ENCODE data around the gene CEACAM21.

CEACAM21 gene

GRCh38 chr19:41619018-41619556 lies 43.1 kb downstream of the CEACAM21 start:
- no peak for DNase-seq (ENCODE audit: low read depth in 2 of 2)

- no peak for DNase-seq (ENCODE audit: low read depth in 2 of 2)
Measured at GRCh38 chr19:41620171-41620570, 44.2 kb downstream of the CEACAM21 start.

GRCh38 chr19:41621226-41621625 lies 45.3 kb downstream of the CEACAM21 start:
- no peak for DNase-seq (ENCODE audit: low read depth in 2 of 2)

GRCh38 chr19:41621654-41622053 lies 45.7 kb downstream of the CEACAM21 start:
- DNase-seq (ENCODE audit: low read depth in 2 of 2) = no peak

GRCh38 chr19:41623360-41623759 lies 47.4 kb downstream of the CEACAM21 start:
- no peak for DNase-seq (ENCODE audit: low read depth in 2 of 2)

- no peak for DNase-seq (ENCODE audit: low read depth in 2 of 2)
Measured at GRCh38 chr19:41624515-41624914, 48.5 kb downstream of the CEACAM21 start.

- DNase-seq (ENCODE audit: low read depth in 2 of 2) = no peak
Measured at GRCh38 chr19:41624937-41625336, 49.0 kb downstream of the CEACAM21 start.

- DNase-seq (ENCODE audit: low read depth in 2 of 2) = no peak
Measured at GRCh38 chr19:41626278-41626677, 50.3 kb downstream of the CEACAM21 start.

GRCh38 chr19:41626877-41627276 lies 50.9 kb downstream of the CEACAM21 start, which contains the start of gene CEACAM4:
TSS of gene CEACAM4 (minus strand) at chr19:41627074. CDS start at chr19:41626963, 111 bp downstream.
- no peak for DNase-seq (ENCODE audit: low read depth in 2 of 2)

GRCh38 chr19:41627966-41628675 lies 52.2 kb downstream of the CEACAM21 start:
- no peak for DNase-seq (ENCODE audit: low read depth in 2 of 2)

All from activated CD4-positive, alpha-beta T cell treated with anti-CD3 and anti-CD28 coated beads for 24 hours (primary cell).